ENCODE data around the gene HCRTR1. TPM values are rescaled to one million over a fixed set of nuclear protein-coding genes. Genes with fewer than 3 reads are reported as not detected.

Gene HCRTR1
- total RNA-seq, 2 donors from 2014 or later, result not detected

DNA sequence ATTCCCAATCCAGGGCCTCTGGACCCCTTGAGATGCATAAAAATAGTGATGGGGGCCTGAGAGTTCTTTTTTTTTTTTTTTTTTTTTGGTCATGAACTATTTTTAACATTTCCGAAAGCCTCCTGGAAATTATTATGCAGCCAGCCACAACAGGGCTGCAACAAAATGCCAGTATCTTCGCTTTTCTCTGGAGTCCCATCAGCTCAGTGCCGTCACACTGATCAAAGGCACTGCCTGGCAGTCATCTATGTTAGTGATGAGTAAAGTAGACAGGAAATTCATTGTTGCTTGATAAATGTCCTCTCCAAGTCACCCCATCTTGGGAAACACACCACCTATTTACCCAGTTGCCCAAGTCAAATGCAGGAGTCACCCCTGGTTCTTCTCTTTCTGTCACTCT, 42.4 kb downstream of the HCRTR1 start:
- no peak for TF ChIP-seq POLR2AphosphoS5 (IDR thresholded peaks at IDR 0.05)
- TF ChIP-seq POLR2A (IDR thresholded peaks at IDR 0.05), result no peak
- TF ChIP-seq, protein P1, sequence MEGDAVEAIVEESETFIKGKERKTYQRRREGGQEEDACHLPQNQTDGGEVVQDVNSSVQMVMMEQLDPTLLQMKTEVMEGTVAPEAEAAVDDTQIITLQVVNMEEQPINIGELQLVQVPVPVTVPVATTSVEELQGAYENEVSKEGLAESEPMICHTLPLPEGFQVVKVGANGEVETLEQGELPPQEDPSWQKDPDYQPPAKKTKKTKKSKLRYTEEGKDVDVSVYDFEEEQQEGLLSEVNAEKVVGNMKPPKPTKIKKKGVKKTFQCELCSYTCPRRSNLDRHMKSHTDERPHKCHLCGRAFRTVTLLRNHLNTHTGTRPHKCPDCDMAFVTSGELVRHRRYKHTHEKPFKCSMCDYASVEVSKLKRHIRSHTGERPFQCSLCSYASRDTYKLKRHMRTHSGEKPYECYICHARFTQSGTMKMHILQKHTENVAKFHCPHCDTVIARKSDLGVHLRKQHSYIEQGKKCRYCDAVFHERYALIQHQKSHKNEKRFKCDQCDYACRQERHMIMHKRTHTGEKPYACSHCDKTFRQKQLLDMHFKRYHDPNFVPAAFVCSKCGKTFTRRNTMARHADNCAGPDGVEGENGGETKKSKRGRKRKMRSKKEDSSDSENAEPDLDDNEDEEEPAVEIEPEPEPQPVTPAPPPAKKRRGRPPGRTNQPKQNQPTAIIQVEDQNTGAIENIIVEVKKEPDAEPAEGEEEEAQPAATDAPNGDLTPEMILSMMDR (IDR thresholded peaks at IDR 0.05), result no peak
- intact Hi-C loops (cut with DNase I), result loop anchor here (5.0 kb wide), 1 partner anchor 127 kb away; no protein-coding TSS in a partner anchor
- 70% methylated on average over 3 of the region's 3 CpGs for WGBS
- Histone ChIP-seq H3K27ac (no peak overlapping the region), H3K36me3 (no peaks in the 10 kb centered on the region), H3K4me1 (replicated peaks) (no peaks in the 10 kb centered on the region), H3K9me3 (no peaks in the 10 kb centered on the region), H3K4me3 (no peak overlapping the region), H3K27me3 (replicated peaks; ENCODE audit: insufficient read depth) (no peaks in the 10 kb centered on the region)
- no peak for DNase-seq (ENCODE audit: low spot score)

DNA sequence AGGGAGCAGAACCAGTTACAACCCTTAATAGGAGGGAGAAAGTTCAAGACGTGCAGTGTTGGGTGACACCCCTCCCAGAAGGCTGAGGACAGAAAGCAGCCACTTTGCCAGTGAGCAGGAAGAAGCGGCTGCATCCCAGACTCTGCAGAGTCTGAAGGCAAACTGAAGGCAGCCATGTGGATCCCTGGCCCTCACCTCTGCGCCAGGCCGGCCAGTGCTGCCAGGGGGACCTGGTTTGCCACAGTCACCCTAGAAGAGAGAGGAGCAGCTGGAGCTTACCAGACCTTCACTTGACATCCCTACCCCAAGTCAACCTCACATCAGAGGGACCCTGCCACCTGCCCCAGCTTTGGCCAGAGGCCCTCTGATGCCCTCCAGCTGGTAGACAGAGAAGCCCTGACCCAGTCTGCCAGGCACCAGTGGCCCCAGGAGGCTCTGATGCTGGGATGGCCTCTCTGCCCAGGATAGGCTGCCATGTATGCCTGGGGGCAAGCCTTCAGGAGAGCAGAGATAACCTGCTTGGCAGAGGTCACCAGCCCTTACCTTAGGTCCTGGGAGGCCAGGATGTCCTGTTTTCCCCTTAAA, 43.5 kb downstream of the HCRTR1 start:
- no peak overlapping the region for H3K27ac ChIP-seq
- intact Hi-C loops (cut with DNase I), result loop anchor here (5.0 kb wide), 1 partner anchor 126 kb away; no protein-coding TSS in a partner anchor
- no peaks in the 10 kb centered on the region for H3K4me1 ChIP-seq (replicated peaks)
- no peaks in the 10 kb centered on the region for H3K27me3 ChIP-seq (replicated peaks; ENCODE audit: insufficient read depth)
- H3K4me3 ChIP-seq, result no peak overlapping the region
- no peak for DNase-seq (ENCODE audit: low spot score)
- H3K36me3 ChIP-seq, result no peaks in the 10 kb centered on the region
- H3K9me3 ChIP-seq, result no peaks in the 10 kb centered on the region
- TF ChIP-seq, protein P1 (IDR thresholded peaks at IDR 0.05), result no peak
- TF ChIP-seq POLR2AphosphoS5 (IDR thresholded peaks at IDR 0.05) (no peak), POLR2A (IDR thresholded peaks at IDR 0.05) (no peak)
- whole genome bisulfite sequencing, result 86% methylated on average over 4 of the region's 4 CpGs

DNA sequence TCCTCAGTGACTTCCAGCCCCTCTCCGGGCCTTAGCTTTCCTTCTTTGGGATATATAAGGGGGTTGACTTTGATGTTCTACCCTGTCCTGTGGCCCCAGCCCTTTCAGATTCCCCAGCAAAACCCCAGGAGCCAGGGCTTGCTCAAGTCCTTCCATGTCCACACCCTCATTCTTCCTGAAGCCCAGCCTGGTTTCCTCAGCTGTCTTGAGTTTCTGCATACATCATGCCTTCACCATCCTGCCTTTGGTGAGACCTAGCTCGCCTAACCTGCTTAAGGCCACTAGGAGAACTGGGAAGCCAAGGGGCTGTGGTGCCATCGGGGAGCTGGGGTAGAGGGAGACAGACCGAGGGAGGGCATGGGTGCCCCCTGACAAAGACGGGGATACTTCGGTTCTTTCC, 44.4 kb downstream of the HCRTR1 start:
- TF ChIP-seq POLR2A (IDR thresholded peaks at IDR 0.05), result no peak
- no peak for TF ChIP-seq POLR2AphosphoS5 (IDR thresholded peaks at IDR 0.05)
- TF ChIP-seq, protein P1 (IDR thresholded peaks at IDR 0.05), result no peak
- no peak overlapping the region for H3K27ac ChIP-seq

DNA sequence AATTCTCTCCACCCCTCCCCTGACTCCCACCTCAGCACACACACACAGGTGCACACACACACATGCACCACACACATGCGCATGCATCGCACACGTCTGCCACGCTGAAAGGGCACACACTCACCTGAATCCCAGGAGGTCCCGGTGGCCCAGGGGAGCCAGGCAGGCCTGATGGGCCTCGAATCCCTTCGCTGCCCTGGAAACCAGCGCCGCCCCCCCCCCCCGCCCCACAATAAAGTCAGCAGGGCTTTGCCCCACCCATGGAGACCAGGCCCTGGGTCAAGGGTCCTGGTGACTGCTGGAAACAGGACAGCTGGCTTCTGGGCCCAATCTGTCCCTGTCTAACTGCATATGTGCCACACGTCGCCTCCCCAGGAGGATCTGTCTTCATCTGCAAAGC, 45.0 kb downstream of the HCRTR1 start:
- Histone ChIP-seq H3K4me1 (replicated peaks) (no peaks in the 10 kb centered on the region), H3K9me3 (no peaks in the 10 kb centered on the region), H3K27ac (no peak overlapping the region), H3K4me3 (no peak overlapping the region), H3K27me3 (replicated peaks; ENCODE audit: insufficient read depth) (no peaks in the 10 kb centered on the region), H3K36me3 (no peaks in the 10 kb centered on the region)
- 89% methylated on average over 12 of the region's 12 CpGs for WGBS
- TF ChIP-seq, protein P1 (IDR thresholded peaks at IDR 0.05), result no peak
- TF ChIP-seq POLR2A (IDR thresholded peaks at IDR 0.05) (no peak), POLR2AphosphoS5 (IDR thresholded peaks at IDR 0.05) (no peak)
- intact Hi-C loops (cut with DNase I), result loop anchor here (5.0 kb wide), 1 partner anchor 125 kb away; no protein-coding TSS in a partner anchor
- no peak for DNase-seq (ENCODE audit: low spot score)

More for the DNA sequence above, 44.4 kb downstream of the HCRTR1 start:
- WGBS, result 92% methylated on average over 6 of the region's 6 CpGs
- no peak overlapping the region for H3K4me3 ChIP-seq
- no peaks in the 10 kb centered on the region for H3K9me3 ChIP-seq
- H3K4me1 ChIP-seq (replicated peaks), result no peaks in the 10 kb centered on the region
- intact Hi-C loops (cut with DNase I), result loop anchor here (5.0 kb wide), 1 partner anchor 125 kb away; no protein-coding TSS in a partner anchor
- no peaks in the 10 kb centered on the region for H3K36me3 ChIP-seq
- DNase-seq (ENCODE audit: low spot score), result no peak
- no peaks in the 10 kb centered on the region for H3K27me3 ChIP-seq (replicated peaks; ENCODE audit: insufficient read depth)
